GM19452 (cell line): ENCODE data around the gene LLGL1.

ENCODE experiments used
- ATAC-seq: cut with Tn5 transposase; IDR thresholded peaks from one replicate; pipeline ENCODE4 v1.9.1; 2021; ENCODE audit not compliant: unreplicated experiment

Gene LLGL1

GRCh38 chr17:18225121-18225641 lies at the start of gene LLGL1:
LLGL1 (plus strand) TSS chr17:18225635; CDS start chr17:18225683, 48 bp downstream.
- peak; percentile 81 for ATAC-seq

- no peak for ATAC-seq
Measured at GRCh38 chr17:18176176-18176575, 49.3 kb upstream of the LLGL1 start.

GRCh38 chr17:18177133-18177532 lies 48.3 kb upstream of the LLGL1 start:
- ATAC-seq: no peak

- no peak for ATAC-seq
Measured at GRCh38 chr17:18177722-18178121, 47.7 kb upstream of the LLGL1 start.

- no peak for ATAC-seq
Measured at GRCh38 chr17:18179196-18179595, 46.2 kb upstream of the LLGL1 start.

- no peak for ATAC-seq
Measured at GRCh38 chr17:18179804-18180203, 45.6 kb upstream of the LLGL1 start.

GRCh38 chr17:18181358-18181757 lies 44.1 kb upstream of the LLGL1 start:
- ATAC-seq: no peak

- ATAC-seq: no peak
Measured at GRCh38 chr17:18182110-18182977, 43.1 kb upstream of the LLGL1 start.

GRCh38 chr17:18182978-18183333 lies 42.5 kb upstream of the LLGL1 start:
- ATAC-seq: peak; percentile 39

GRCh38 chr17:18183334-18184142 lies 41.9 kb upstream of the LLGL1 start, which contains the start of gene ALKBH5:
ALKBH5 (plus strand) TSS chr17:18183828; CDS start chr17:18184244, 416 bp downstream.
- peak; percentile 76 for ATAC-seq

- ATAC-seq: no peak
Measured at GRCh38 chr17:18184143-18185031, 41.0 kb upstream of the LLGL1 start.

GRCh38 chr17:18185391-18185790 lies 40.0 kb upstream of the LLGL1 start:
- no peak for ATAC-seq

- ATAC-seq: no peak
Measured at GRCh38 chr17:18185832-18186626, 39.4 kb upstream of the LLGL1 start.

- no peak for ATAC-seq
Measured at GRCh38 chr17:18186627-18186982, 38.8 kb upstream of the LLGL1 start.

- ATAC-seq: no peak
Measured at GRCh38 chr17:18187226-18187625, 38.2 kb upstream of the LLGL1 start.

GRCh38 chr17:18187821-18188761 lies 37.3 kb upstream of the LLGL1 start:
- ATAC-seq: no peak

GRCh38 chr17:18190628-18191235 lies 34.7 kb upstream of the LLGL1 start:
- ATAC-seq: no peak

- no peak for ATAC-seq
Measured at GRCh38 chr17:18191236-18191667, 34.2 kb upstream of the LLGL1 start.
